ENCODE measurements around the gene UTS2.

DNA sequence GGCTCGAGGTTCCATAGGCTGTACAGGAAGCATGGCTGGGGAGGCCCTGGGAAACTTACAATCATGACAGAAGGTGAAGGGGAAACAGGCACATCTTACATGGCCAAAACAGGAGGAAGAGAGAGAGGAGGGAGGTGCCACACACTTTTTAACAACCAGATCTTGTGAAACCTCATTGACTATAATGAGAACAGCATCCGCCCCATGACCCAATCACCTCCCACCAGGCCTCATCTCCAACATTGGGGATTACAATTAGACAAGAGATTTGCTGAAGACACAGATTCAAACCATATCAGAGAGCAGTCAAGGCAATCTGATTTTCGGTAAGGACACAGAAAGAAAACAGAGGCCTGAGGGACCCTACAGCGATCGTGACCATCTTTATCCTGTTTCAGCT is 46.1 kb upstream of the UTS2 start:
- TF ChIP-seq POLR2A (IDR thresholded peaks at IDR 0.05; ENCODE audit: low read length): no peak
- no peak for TF ChIP-seq GATA1 (IDR thresholded peaks at IDR 0.05; ENCODE audit: low read depth, low read length)
